MM.1S (cell line): ENCODE results near the gene ACOX3.

ENCODE experiments used
- EZH2phosphoT487 ChIP-seq: fragments of 300-600 bp; sonication (generic); IDR thresholded peaks from 2 replicates; pipeline ENCODE4 v1.6.1; 2018; ENCODE audit warnings: antibody characterized with exemption, low read length
- TF ChIP-seq, protein P1 (sequence below): fragments of 300-600 bp; sonication (generic); IDR thresholded peaks from 2 replicates; pipeline ENCODE4 v1.5.1; 2016; ENCODE audit warnings: antibody characterized with exemption, low read length, mixed read lengths

DNA sequence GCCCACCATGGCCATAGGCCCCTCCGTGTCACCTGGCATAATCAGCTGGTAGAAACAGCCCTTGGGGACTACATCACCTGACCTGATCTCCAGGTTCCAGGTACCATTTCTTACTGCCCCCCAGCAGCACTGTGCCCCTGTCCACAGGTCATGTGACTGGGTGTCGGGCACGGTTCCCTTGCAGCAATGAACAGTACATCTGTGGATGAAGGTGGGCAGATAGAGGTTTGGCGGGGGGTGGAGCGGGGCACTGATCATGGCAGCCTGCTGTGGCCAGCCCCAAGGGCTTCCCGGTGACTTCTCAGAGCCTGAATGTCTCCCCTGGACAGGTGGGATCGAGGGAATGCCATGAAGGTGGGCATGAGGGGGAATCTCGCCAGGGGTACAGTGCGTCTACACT is 37.8 kb upstream of the ACOX3 start:
- TF ChIP-seq, protein P1, sequence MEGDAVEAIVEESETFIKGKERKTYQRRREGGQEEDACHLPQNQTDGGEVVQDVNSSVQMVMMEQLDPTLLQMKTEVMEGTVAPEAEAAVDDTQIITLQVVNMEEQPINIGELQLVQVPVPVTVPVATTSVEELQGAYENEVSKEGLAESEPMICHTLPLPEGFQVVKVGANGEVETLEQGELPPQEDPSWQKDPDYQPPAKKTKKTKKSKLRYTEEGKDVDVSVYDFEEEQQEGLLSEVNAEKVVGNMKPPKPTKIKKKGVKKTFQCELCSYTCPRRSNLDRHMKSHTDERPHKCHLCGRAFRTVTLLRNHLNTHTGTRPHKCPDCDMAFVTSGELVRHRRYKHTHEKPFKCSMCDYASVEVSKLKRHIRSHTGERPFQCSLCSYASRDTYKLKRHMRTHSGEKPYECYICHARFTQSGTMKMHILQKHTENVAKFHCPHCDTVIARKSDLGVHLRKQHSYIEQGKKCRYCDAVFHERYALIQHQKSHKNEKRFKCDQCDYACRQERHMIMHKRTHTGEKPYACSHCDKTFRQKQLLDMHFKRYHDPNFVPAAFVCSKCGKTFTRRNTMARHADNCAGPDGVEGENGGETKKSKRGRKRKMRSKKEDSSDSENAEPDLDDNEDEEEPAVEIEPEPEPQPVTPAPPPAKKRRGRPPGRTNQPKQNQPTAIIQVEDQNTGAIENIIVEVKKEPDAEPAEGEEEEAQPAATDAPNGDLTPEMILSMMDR: no peak
- no peak for TF ChIP-seq EZH2phosphoT487
